Measurements from ENCODE around the gene NAV3.
A peak's percentile ranks its signal among the peaks of the same experiment; 100 is the strongest.

NAV3 gene

DNA sequence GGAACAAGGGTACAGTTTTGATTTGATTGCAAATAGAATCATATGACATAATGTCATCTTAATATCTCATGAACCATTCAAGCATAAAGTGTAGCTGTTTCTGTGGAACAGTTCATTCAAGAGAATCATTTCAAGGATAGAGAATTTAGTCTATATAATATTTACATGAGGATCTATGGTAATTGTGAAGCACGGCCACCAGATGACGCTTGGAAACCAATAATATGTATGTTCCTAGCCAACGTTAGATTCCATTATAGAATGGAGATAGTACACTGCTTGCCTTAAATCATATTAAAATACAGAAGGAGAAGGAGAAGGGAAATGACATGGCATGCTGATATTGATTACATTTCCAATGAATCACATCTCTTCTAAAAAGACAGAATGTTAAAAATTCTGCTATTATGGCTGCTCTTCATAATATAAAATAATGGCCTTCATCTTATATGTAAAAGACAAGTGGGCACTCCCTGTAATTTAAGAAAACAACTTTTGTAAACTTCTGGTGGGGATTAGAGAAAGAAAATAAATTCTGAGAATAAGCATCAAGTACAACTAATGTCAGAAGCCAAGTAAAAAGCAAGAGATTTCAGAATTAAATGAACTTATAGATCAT lies 351.0 kb downstream of the NAV3 start:
- no peaks in the 10 kb centered on the region for H3K9me2 ChIP-seq (replicated peaks; ENCODE audit: control insufficient read depth, low read length)
- H3K4me3 ChIP-seq (ENCODE audit: low read length): no peak overlapping the region
- H3K4me2 ChIP-seq (ENCODE audit: low read length): no peak overlapping the region
- H4K20me1 ChIP-seq (ENCODE audit: control insufficient read depth, insufficient read depth, low read depth, low read length): no peaks in the 10 kb centered on the region
- no peaks in the 10 kb centered on the region; the same call in 1 of the 2 replicates for H3K27me3 ChIP-seq (ENCODE audit: control insufficient read depth, low read length)
- H3K4me1 ChIP-seq (ENCODE audit: control insufficient read depth, low read length): no peaks in the 10 kb centered on the region
- TF ChIP-seq EZH2phosphoT487 (IDR thresholded peaks at IDR 0.05; ENCODE audit: borderline replicate concordance, low read length): no peak
- TF ChIP-seq, protein P1, sequence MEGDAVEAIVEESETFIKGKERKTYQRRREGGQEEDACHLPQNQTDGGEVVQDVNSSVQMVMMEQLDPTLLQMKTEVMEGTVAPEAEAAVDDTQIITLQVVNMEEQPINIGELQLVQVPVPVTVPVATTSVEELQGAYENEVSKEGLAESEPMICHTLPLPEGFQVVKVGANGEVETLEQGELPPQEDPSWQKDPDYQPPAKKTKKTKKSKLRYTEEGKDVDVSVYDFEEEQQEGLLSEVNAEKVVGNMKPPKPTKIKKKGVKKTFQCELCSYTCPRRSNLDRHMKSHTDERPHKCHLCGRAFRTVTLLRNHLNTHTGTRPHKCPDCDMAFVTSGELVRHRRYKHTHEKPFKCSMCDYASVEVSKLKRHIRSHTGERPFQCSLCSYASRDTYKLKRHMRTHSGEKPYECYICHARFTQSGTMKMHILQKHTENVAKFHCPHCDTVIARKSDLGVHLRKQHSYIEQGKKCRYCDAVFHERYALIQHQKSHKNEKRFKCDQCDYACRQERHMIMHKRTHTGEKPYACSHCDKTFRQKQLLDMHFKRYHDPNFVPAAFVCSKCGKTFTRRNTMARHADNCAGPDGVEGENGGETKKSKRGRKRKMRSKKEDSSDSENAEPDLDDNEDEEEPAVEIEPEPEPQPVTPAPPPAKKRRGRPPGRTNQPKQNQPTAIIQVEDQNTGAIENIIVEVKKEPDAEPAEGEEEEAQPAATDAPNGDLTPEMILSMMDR (IDR thresholded peaks at IDR 0.05; ENCODE audit: low read depth, low read length, poor library complexity, severe bottlenecking): peak; percentile 66
- H3K9me3 ChIP-seq (ENCODE audit: control insufficient read depth, insufficient read depth, low read length): no peaks in the 10 kb centered on the region
- H3K27ac ChIP-seq (ENCODE audit: low read depth, low read length): no peak overlapping the region
- H3K79me2 ChIP-seq (ENCODE audit: control insufficient read depth, low read length): no peaks in the 10 kb centered on the region
- no peaks in the 10 kb centered on the region for H3K36me3 ChIP-seq (ENCODE audit: control insufficient read depth, low read length)
- no peaks in the 10 kb centered on the region for H3F3A ChIP-seq (ENCODE audit: control insufficient read depth, insufficient read depth)

DNA sequence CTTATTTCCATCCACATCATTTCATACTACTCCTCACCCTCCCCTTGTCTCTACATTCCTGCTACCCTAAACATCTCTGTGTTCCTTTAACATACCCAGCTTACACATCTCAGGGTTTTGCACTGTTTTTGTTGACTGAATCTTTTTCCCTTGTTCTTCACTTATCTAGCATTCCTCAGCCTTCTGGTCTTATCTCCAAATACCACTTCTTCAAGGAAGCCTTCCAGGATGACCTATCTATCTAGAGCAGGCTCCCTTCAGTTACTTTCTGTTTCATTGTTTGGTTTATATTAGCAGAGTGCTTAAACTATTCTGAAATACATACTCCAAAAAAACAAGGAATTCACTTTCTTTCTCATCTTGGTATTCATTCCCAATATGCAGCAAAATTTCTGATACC lies 353.1 kb downstream of the NAV3 start:
- H3K4me1 ChIP-seq (ENCODE audit: control insufficient read depth, low read length): no peaks in the 10 kb centered on the region
- H3K79me2 ChIP-seq (ENCODE audit: control insufficient read depth, low read length): no peaks in the 10 kb centered on the region
- no peaks in the 10 kb centered on the region for H3K9me2 ChIP-seq (replicated peaks; ENCODE audit: control insufficient read depth, low read length)
- no peaks in the 10 kb centered on the region for H4K20me1 ChIP-seq (ENCODE audit: control insufficient read depth, insufficient read depth, low read depth, low read length)
- no peak overlapping the region for H3K4me2 ChIP-seq (ENCODE audit: low read length)
- H3K27me3 ChIP-seq (ENCODE audit: control insufficient read depth, low read length): peaks cover 6% of the 10 kb centered on the region
- TF ChIP-seq, protein P1 (IDR thresholded peaks at IDR 0.05; ENCODE audit: low read depth, low read length, poor library complexity, severe bottlenecking): no peak
- no peak for TF ChIP-seq EZH2phosphoT487 (IDR thresholded peaks at IDR 0.05; ENCODE audit: borderline replicate concordance, low read length)
- H3K36me3 ChIP-seq (ENCODE audit: control insufficient read depth, low read length): no peaks in the 10 kb centered on the region
- no peaks in the 10 kb centered on the region for H3K9me3 ChIP-seq (ENCODE audit: control insufficient read depth, insufficient read depth, low read length)
- no peak overlapping the region for H3K27ac ChIP-seq (ENCODE audit: low read depth, low read length)
- H3K4me3 ChIP-seq (ENCODE audit: low read length): no peak overlapping the region
- H3F3A ChIP-seq (ENCODE audit: control insufficient read depth, insufficient read depth): no peaks in the 10 kb centered on the region

DNA sequence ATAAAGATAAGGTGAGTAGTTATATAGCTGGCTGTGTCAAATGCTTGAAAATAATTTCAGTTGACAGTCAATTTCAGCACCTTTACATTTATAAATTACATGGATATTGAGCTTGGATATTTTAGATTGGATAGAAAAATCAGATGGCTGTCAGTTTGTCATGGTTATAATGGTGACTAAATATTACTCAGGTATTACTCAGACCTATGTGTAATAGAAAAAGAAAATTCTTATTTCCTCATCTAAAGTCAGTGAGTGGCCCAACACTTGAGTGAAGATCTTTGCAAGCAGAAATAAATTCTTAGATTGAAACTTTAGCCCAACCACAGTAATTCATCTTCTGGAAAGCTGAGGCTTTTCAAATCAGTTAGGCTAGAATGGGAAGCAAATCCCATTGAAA lies 354.4 kb downstream of the NAV3 start:
- Histone ChIP-seq H3K36me3 (ENCODE audit: control insufficient read depth, low read length) (no peaks in the 10 kb centered on the region), H3K27me3 (ENCODE audit: control insufficient read depth, low read length) (peaks cover 6% of the 10 kb centered on the region), H3K4me2 (ENCODE audit: low read length) (no peak overlapping the region), H3K79me2 (ENCODE audit: control insufficient read depth, low read length) (no peaks in the 10 kb centered on the region), H3K4me1 (ENCODE audit: control insufficient read depth, low read length) (no peaks in the 10 kb centered on the region), H3K27ac (ENCODE audit: low read depth, low read length) (no peak overlapping the region), H3K9me2 (replicated peaks; ENCODE audit: control insufficient read depth, low read length) (no peaks in the 10 kb centered on the region), H3K4me3 (ENCODE audit: low read length) (no peak overlapping the region), H3K9me3 (ENCODE audit: control insufficient read depth, insufficient read depth, low read length) (no peaks in the 10 kb centered on the region), H3F3A (ENCODE audit: control insufficient read depth, insufficient read depth) (no peaks in the 10 kb centered on the region), H4K20me1 (ENCODE audit: control insufficient read depth, insufficient read depth, low read depth, low read length) (no peaks in the 10 kb centered on the region)
- TF ChIP-seq EZH2phosphoT487 (IDR thresholded peaks at IDR 0.05; ENCODE audit: borderline replicate concordance, low read length): no peak
- TF ChIP-seq, protein P1 (IDR thresholded peaks at IDR 0.05; ENCODE audit: low read depth, low read length, poor library complexity, severe bottlenecking): no peak
